Measurements from ENCODE around the gene CTBP2.

GRCh38 chr10:125067764-125068163 lies 92.6 kb downstream of the CTBP2 start:
- TF ChIP-seq POLR2A (IDR thresholded peaks at IDR 0.05; ENCODE audit: low read depth, low read length) (no peak), NFYB (IDR thresholded peaks at IDR 0.05; ENCODE audit: insufficient read depth, low read depth, low read length) (no peak), YY1 (IDR thresholded peaks at IDR 0.05; ENCODE audit: low read depth, low read length) (no peak), CBX5 (IDR thresholded peaks at IDR 0.05; ENCODE audit: low read depth) (no peak), CTCF (IDR thresholded peaks at IDR 0.05 in 2 of 3, conservative IDR thresholded peaks at IDR 0.05 in 1 of 3; ENCODE audit: control insufficient read depth in 2 of 3, extremely low read depth in 1 of 3, insufficient read depth in 1 of 3, low read depth in 3 of 3, low read length in 3 of 3) (no peak), CHD2 (IDR thresholded peaks at IDR 0.05; ENCODE audit: borderline replicate concordance, low read depth, low read length) (no peak)

Data from GM12878 (cell line).